ENCODE data around the gene YIPF5. TPM values are rescaled to one million over a fixed set of nuclear protein-coding genes. Genes with fewer than 3 reads are reported as not detected.

YIPF5 gene
- total and polyA plus RNA-seq, 2 of the 4 experiments (the other 2 are of a cell fraction), result 64.4 to 172 TPM

DNA sequence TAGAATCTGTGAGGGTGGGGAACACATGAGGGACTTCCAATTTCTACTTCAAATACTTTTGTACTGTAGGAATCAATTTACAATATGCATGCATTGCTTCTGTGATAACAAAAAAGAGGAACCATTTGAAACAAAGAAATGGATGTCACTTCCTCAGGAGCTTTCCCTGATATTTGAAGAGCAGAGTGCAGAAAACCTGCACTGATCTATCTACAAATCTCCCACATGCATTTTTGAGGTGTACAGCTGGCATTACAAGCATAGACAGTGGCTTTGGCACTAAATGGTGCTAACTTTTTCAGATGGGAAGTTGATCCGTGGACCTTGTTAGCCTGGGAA, 27.7 kb downstream of the YIPF5 start:
- no peaks in the 10 kb centered on the region for H3K36me3 ChIP-seq (ENCODE audit: control insufficient read depth, insufficient read depth, low read length)
- no peak overlapping the region for H4K5ac ChIP-seq (ENCODE audit: low read depth, low read length)
- intact Hi-C loops (cut with micrococcal nuclease), result loop anchor here (1.0 to 10.0 kb wide), 4 partner anchors 175 to 740 kb away; partner anchors contain the start of gene NR3C1
- no peak overlapping the region for H2AK9ac ChIP-seq (replicated peaks; ENCODE audit: low read depth, low read length, poor library complexity)
- TF ChIP-seq POLR2A (IDR thresholded peaks at IDR 0.05; ENCODE audit: low read depth, low read length), result no peak
- no peak for TF ChIP-seq RFX5 (IDR thresholded peaks at IDR 0.05; ENCODE audit: low read depth, low read length)
- no peak for TF ChIP-seq RCOR1 (IDR thresholded peaks at IDR 0.05; ENCODE audit: insufficient replicate concordance, low read length)
- TF ChIP-seq CEBPB (IDR thresholded peaks at IDR 0.05; ENCODE audit: low read depth, low read length), result no peak
- TF ChIP-seq CHD1 (IDR thresholded peaks at IDR 0.05; ENCODE audit: low read depth, low read length), result no peak
- TF ChIP-seq BHLHE40 (IDR thresholded peaks at IDR 0.05; ENCODE audit: low read depth, low read length), result no peak
- no peak for TF ChIP-seq FOS (IDR thresholded peaks at IDR 0.05; ENCODE audit: low read depth, low read length)
- TF ChIP-seq RAD21 (IDR thresholded peaks at IDR 0.05; ENCODE audit: low read length), result no peak
- no peak for TF ChIP-seq NFE2L2 (IDR thresholded peaks at IDR 0.05; ENCODE audit: low read depth, low read length)
- no peak for TF ChIP-seq ELK1 (IDR thresholded peaks at IDR 0.05; ENCODE audit: borderline replicate concordance, low read depth, low read length)
- no peak for TF ChIP-seq SMC3 (IDR thresholded peaks at IDR 0.05; ENCODE audit: low read depth, low read length)
- TF ChIP-seq, protein P1, sequence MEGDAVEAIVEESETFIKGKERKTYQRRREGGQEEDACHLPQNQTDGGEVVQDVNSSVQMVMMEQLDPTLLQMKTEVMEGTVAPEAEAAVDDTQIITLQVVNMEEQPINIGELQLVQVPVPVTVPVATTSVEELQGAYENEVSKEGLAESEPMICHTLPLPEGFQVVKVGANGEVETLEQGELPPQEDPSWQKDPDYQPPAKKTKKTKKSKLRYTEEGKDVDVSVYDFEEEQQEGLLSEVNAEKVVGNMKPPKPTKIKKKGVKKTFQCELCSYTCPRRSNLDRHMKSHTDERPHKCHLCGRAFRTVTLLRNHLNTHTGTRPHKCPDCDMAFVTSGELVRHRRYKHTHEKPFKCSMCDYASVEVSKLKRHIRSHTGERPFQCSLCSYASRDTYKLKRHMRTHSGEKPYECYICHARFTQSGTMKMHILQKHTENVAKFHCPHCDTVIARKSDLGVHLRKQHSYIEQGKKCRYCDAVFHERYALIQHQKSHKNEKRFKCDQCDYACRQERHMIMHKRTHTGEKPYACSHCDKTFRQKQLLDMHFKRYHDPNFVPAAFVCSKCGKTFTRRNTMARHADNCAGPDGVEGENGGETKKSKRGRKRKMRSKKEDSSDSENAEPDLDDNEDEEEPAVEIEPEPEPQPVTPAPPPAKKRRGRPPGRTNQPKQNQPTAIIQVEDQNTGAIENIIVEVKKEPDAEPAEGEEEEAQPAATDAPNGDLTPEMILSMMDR (conservative IDR thresholded peaks at IDR 0.05; ENCODE audit: low read depth, low read length), result no peak
- no peak overlapping the region for H3K56ac ChIP-seq (ENCODE audit: extremely low read depth, insufficient read depth, low read length)
- no peak overlapping the region for H3K27ac ChIP-seq (ENCODE audit: insufficient read depth, low read length)
- H4K20me1 ChIP-seq (ENCODE audit: insufficient read depth, low read length), result no peaks in the 10 kb centered on the region
- peak overlapping the region; percentile 69; the same call in 1 of the 2 replicates for H3K4ac ChIP-seq (ENCODE audit: low read depth, low read length)
- H2BK120ac ChIP-seq (ENCODE audit: low read depth, low read length), result no peak overlapping the region
- H3K4me1 ChIP-seq (ENCODE audit: control insufficient read depth, insufficient read depth, low read length), result peaks cover 7% of the 10 kb centered on the region
- DNase-seq (no peak), ATAC-seq (ENCODE audit: low read depth) (no peak)
- no peak overlapping the region for H3K18ac ChIP-seq (ENCODE audit: low read depth, low read length)
- dilution Hi-C loops (cut with HindIII; ENCODE audit: low sequenced_read_pairs, unreplicated experiment), result no loop called here
- no peak overlapping the region for H3K14ac ChIP-seq (replicated peaks; ENCODE audit: low read depth, low read length)
- no peaks in the 10 kb centered on the region for H3K27me3 ChIP-seq (ENCODE audit: control insufficient read depth, insufficient read depth, low read length)
- H3K9me1 ChIP-seq (ENCODE audit: insufficient read depth, low read length), result peaks cover 3% of the 10 kb centered on the region; the same call in 1 of the 2 replicates
- ChIA-PET POLR2A (ENCODE audit: unreplicated experiment) (no interaction called here), CTCF (interaction anchor here (0.5 to 1.5 kb wide), 12 partner anchors 9 to 603 kb away, joined by 3 to 4 read pairs (median 3); no protein-coding TSS in a partner anchor)
- H3K9me3 ChIP-seq (ENCODE audit: control insufficient read depth, insufficient read depth, low read length), result no peaks in the 10 kb centered on the region
- no peak overlapping the region for H3K23ac ChIP-seq (ENCODE audit: low read depth, low read length)
- no peak overlapping the region for H3K4me2 ChIP-seq (ENCODE audit: low read depth, low read length)
- in situ Hi-C loops (cut with MboI; ENCODE audit: low sequenced_read_pairs), result no loop called here
- no peak overlapping the region for H3K9ac ChIP-seq (ENCODE audit: low read depth, low read length)
- no peak overlapping the region for H2AFZ ChIP-seq (replicated peaks; ENCODE audit: low read length, poor library complexity)
- H2BK15ac ChIP-seq (ENCODE audit: low read depth, low read length), result 0 out of 3 replicates have a peak overlapping the region, but pooled peaks have one; percentile 49
- BruUV-seq (replicated peaks), result no TSS peak
- no peak overlapping the region for H3K4me3 ChIP-seq (ENCODE audit: insufficient read depth, low read depth, low read length)
- H2AK5ac ChIP-seq (ENCODE audit: low read depth, low read length), result no peak overlapping the region
- H3K79me1 ChIP-seq (ENCODE audit: low read depth in 1 of 2, low read length in 2 of 2), result no peaks in the 10 kb centered on the region
- peak overlapping the region in 1 of 2 experiments; percentile 29; a peak in 1 of 4 replicates for H4K8ac ChIP-seq (ENCODE audit: low read depth in 2 of 2, low read length in 2 of 2)
- no peak overlapping the region for H2BK5ac ChIP-seq (ENCODE audit: low read depth, low read length, poor library complexity, severe bottlenecking)
- WGBS, 2 experiments (ENCODE audit: extremely low coverage in 2 of 2, insufficient read length in 1 of 2), result 80% methylated on average over 1 of the region's 1 CpG; no CpG with 5 or more reads in 1 of the 2 experiments
- no peak overlapping the region for H4K91ac ChIP-seq (ENCODE audit: insufficient read depth, low read depth, low read length)
- H2BK20ac ChIP-seq (ENCODE audit: low read depth, low read length), result peak overlapping the region; percentile 66; the same call in 1 of the 2 replicates

Data from IMR-90 (cell line).